Measurements from ENCODE around the gene TXNRD1.

- TF ChIP-seq YY1 (IDR thresholded peaks at IDR 0.05) (no peak), ZBTB33 (IDR thresholded peaks at IDR 0.05) (no peak), CTCF (IDR thresholded peaks at IDR 0.05; ENCODE audit: low read depth, low read length, missing input control) (no peak), JUND (IDR thresholded peaks at IDR 0.05) (no peak), GABPA (IDR thresholded peaks at IDR 0.05 in 1 of 2, conservative IDR thresholded peaks at IDR 0.05 in 1 of 2) (no peak), EGR1 (IDR thresholded peaks at IDR 0.05; ENCODE audit: low read depth in 2 of 2) (no peak), REST (IDR thresholded peaks at IDR 0.05) (no peak), RXRA (IDR thresholded peaks at IDR 0.05) (no peak), HNF4G (IDR thresholded peaks at IDR 0.05) (no peak), TAF1 (conservative IDR thresholded peaks at IDR 0.05) (no peak), MAX (IDR thresholded peaks at IDR 0.05) (no peak), RAD21 (IDR thresholded peaks at IDR 0.05) (no peak), SP1 (IDR thresholded peaks at IDR 0.05) (no peak)
These were observed 27.1 kb downstream of the TXNRD1 start for GRCh38 chr12:104242546-104243206.
